Amygdala (tissue), 56 donors: ENCODE data around the gene COL5A1.

Experiments used
- DNase-seq, 56 donors: peaks; one replicate each; lab custom pipeline; 2025; lab: John Stamatoyannopoulos, UW

Gene COL5A1

GRCh38 chr9:134883040-134883782 is 241.6 kb downstream of the COL5A1 start:
- DNase-seq, result no peak

DNA sequence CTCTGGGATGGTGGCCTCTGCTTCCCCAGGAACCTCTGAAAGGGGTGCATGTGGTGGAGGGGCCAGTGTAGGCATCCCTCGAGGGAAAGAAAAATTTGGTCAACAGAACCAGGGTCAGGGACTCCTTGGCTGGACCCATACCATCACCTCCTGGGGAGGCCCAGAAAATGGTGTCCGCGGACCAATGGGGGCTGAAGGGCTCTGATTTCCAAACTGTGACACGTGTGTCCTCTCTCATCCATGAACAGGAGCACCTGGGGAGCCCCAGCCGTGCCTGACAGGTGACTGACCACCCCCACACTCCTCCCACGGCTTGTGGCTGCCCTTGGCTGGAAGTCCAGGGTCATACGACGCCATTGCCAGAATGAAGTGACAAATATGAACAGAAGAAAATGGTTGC is 242.9 kb downstream of the COL5A1 start:
- no peak for DNase-seq

GRCh38 chr9:134885001-134885678 is 243.5 kb downstream of the COL5A1 start:
- DNase-seq, result no peak

- DNase-seq, result no peak
Measured at GRCh38 chr9:134885679-134886412, 244.2 kb downstream of the COL5A1 start.

GRCh38 chr9:134886413-134886913 is 244.9 kb downstream of the COL5A1 start:
- no peak for DNase-seq

DNA sequence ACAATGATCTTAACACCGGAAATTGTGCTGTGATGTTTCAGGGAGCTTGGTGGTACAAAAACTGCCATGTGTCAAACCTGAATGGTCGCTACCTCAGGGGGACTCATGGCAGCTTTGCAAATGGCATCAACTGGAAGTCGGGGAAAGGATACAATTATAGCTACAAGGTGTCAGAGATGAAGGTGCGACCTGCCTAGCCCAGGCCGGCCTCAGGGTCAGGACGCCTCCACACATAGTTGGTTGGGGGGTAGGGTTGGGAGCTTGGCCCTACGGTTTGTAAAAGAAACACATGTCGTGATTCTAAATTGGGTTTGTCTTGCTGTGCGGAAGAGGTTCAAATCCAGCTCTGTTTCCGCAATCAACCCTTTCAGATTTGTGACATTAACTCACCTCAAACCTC is 245.6 kb downstream of the COL5A1 start:
- DNase-seq, result no peak

GRCh38 chr9:134887686-134888602 is 246.3 kb downstream of the COL5A1 start:
- DNase-seq, result no peak

- no peak for DNase-seq
Measured at GRCh38 chr9:134888603-134889190, 247.1 kb downstream of the COL5A1 start.

DNA sequence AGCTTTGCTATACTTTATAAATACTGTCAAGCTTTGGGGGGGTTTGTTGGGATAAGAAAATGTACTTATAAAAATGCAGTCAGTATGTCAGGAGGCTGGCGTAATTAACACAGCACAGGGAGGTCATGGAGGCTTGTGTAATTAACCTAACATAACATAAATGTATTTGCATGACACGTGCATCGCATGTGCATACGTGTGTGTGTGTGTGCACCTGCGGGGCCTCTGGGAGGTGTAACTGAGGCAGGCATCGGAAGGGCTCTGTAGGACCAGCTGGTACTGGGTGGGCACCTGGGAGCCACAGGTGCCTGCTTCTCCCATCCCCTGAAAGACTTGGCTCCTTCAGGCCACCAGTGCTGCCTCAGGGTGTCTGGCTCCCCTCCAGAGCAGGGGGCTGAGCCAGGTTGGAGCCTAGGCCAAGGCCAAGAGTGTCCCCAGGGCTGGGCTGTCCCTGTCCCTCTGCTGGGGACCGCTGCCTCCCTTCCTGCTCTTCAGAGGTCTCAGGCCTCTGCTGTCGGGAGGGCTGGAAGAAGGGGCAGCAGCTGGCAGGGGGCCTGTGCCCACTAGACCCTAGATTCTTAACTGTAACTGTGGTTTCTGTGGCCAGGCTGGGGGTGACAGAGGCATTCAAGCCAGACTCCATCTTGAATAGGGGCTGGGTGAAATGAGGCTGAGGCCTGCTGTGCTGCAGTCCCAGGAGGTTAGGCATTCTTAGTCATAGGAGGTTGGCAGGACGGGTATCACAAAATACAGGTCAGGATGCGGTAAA is 248.0 kb downstream of the COL5A1 start:
- no peak for DNase-seq

DNA sequence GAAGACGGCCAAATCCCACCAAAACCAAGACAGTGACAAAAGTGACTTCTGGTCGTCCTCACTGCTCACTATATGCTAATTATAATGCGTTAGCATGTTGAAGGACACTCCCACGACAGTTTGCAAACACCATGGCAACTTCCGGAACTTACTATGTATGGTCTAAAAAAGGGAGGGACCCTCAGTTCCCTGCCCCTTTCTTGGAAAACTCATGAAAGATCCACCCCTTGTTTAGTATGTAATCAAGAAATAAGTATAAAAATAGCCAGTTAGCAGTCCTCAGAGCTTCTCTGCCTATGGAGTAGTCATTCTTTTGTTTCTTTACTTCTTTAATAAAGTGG is 248.5 kb downstream of the COL5A1 start:
- no peak for DNase-seq

GRCh38 chr9:134891053-134891452 is 249.4 kb downstream of the COL5A1 start:
- no peak for DNase-seq

DNA sequence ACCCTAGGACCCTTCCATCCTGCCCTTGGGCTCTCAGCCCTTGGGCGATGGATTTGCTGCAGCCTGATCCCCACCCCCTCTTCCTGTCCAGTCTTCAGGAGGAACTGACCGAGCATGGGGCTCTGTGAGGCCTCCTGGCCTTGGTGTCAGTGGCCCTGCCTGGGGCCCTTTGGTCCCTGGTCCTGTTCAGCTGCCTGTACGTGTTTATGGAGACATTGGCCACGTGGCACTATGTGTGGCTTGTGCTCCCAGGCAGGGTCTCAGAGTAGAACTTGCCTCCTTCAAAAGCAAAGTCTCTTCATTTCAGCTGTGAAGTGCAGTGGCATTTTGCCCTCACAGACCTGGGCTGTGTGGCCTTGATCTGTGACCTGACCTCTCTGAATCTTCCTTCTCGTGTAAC is 250.1 kb downstream of the COL5A1 start:
- no peak for DNase-seq

GRCh38 chr9:134892221-134892620 is 250.6 kb downstream of the COL5A1 start:
- no peak for DNase-seq

DNA sequence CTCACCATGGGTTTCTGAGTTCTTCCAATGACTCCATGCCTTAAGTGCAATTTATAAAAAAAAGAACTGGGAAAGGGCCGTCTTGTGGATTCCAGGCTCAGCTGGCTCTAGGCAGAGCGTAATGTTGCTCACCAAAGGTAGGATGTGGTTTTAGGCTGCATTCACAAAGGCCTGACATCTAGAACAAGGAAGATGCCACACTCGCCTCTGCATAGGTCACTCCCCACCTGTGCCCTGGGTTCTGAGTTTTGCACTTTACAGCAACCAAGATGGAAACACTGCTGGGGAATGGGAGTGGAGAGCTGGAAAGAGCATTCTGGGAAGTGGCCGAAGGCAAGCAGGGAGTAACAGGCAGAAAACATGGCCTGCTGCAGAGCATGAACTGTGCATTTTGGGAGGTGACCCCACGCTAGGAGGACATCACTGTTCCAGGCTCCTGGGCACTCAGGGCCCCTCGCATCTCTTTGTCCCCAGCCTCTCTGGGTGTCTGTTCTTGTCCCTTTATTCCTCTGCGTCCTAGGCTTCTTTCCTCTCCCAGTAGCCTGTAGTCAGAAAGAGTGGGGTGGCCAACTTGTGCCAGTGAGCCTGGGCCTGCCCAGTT is 251.3 kb downstream of the COL5A1 start:
- no peak for DNase-seq
